Measurements from ENCODE around the gene ACOT4. TPM values are rescaled to one million over a fixed set of nuclear protein-coding genes. Genes with fewer than 3 reads are reported as not detected.

Gene ACOT4
- total RNA-seq, 2 donors from 2014 or later = 0.52 to 0.63 TPM

DNA sequence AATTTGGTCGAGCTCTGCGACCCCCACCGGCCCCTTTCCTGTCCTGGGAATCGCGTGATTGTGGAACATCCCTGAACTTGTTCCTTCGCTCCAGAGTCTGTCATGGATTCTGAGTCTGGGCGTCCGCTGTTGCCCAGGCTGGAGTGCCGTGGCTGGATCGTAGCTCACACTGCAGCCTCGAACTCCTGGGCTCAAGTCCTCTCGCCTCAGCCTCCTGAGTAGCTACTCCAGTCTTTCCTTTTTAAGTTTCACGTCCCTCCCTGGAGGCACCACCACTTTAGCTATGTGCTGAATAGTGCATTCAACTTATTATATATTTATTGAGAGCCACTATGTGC, 21.3 kb downstream of the ACOT4 start:
- Histone ChIP-seq H3K27me3 (no peaks in the 10 kb centered on the region), H3K9me3 (no peaks in the 10 kb centered on the region), H3K36me3 (no peaks in the 10 kb centered on the region), H3K27ac (peak overlapping the region; percentile 80 to 83), H3K4me3 (peak overlapping the region; percentile 56 to 68), H3K4me1 (no peaks in the 10 kb centered on the region)
- DNase-seq (ENCODE audit: low spot score) = no peak
- TF ChIP-seq, protein P1, sequence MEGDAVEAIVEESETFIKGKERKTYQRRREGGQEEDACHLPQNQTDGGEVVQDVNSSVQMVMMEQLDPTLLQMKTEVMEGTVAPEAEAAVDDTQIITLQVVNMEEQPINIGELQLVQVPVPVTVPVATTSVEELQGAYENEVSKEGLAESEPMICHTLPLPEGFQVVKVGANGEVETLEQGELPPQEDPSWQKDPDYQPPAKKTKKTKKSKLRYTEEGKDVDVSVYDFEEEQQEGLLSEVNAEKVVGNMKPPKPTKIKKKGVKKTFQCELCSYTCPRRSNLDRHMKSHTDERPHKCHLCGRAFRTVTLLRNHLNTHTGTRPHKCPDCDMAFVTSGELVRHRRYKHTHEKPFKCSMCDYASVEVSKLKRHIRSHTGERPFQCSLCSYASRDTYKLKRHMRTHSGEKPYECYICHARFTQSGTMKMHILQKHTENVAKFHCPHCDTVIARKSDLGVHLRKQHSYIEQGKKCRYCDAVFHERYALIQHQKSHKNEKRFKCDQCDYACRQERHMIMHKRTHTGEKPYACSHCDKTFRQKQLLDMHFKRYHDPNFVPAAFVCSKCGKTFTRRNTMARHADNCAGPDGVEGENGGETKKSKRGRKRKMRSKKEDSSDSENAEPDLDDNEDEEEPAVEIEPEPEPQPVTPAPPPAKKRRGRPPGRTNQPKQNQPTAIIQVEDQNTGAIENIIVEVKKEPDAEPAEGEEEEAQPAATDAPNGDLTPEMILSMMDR (IDR thresholded peaks at IDR 0.05) = no peak

- H3K27ac ChIP-seq = no peak overlapping the region
- no peaks in the 10 kb centered on the region for H3K9me3 ChIP-seq
- no peaks in the 10 kb centered on the region for H3K4me1 ChIP-seq
- H3K36me3 ChIP-seq = no peaks in the 10 kb centered on the region
- DNase-seq (ENCODE audit: low spot score) = no peak
- no peaks in the 10 kb centered on the region for H3K27me3 ChIP-seq
- H3K4me3 ChIP-seq = peak overlapping the region in 1 of 2 donors; percentile 68
- TF ChIP-seq, protein P1 (IDR thresholded peaks at IDR 0.05) = no peak
These were observed 21.8 kb downstream of the ACOT4 start for GRCh38 chr14:73613419-73613963.

DNA sequence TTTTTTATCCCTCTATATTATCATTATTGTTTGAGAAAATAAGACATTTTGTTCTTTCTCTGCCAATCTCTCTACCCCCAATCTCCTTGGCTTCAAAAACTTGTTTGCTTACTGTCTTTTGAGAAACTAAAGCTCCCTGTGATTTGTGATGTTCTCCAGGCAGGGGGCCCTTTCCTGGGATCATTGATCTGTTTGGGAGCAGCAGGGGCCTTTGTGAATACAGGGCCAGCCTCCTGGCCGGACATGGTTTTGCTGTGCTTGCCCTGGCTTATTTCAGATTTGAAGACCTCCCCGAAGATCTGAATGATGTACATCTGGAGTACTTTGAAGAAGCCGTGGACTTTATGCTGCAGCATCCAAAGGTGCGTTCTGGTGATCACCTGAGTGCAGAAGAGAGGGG, 25.2 kb downstream of the ACOT4 start:
- Histone ChIP-seq H3K27ac (no peak overlapping the region), H3K27me3 (no peaks in the 10 kb centered on the region), H3K4me3 (no peak overlapping the region), H3K4me1 (no peaks in the 10 kb centered on the region), H3K9me3 (no peaks in the 10 kb centered on the region), H3K36me3 (no peaks in the 10 kb centered on the region)
- no peak for DNase-seq (ENCODE audit: low spot score)
- TF ChIP-seq, protein P1 (IDR thresholded peaks at IDR 0.05) = no peak

DNA sequence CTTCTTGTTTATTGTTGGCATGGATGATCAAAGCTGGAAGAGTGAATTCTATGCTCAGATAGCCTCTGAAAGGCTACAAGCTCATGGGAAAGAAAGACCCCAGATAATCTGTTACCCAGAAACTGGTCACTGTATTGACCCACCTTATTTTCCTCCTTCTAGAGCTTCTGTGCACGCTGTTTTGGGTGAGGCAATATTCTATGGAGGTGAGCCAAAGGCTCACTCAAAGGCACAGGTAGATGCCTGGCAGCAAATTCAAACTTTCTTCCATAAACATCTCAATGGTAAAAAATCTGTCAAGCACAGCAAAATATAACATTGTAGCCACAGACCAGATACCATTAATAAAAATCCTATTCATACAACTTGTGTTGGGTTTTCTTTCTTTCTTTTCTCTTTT, 27.9 kb downstream of the ACOT4 start:
- TF ChIP-seq, protein P1 (IDR thresholded peaks at IDR 0.05) = no peak
- no peaks in the 10 kb centered on the region for H3K27me3 ChIP-seq
- H3K27ac ChIP-seq = no peak overlapping the region

GRCh38 chr14:73620268-73620667, 28.6 kb downstream of the ACOT4 start:
- no peaks in the 10 kb centered on the region for H3K36me3 ChIP-seq
- no peak overlapping the region for H3K4me3 ChIP-seq
- DNase-seq (ENCODE audit: low spot score) = no peak
- H3K9me3 ChIP-seq = no peaks in the 10 kb centered on the region
- H3K27me3 ChIP-seq = no peaks in the 10 kb centered on the region
- TF ChIP-seq, protein P1 (IDR thresholded peaks at IDR 0.05) = no peak
- H3K27ac ChIP-seq = no peak overlapping the region
- H3K4me1 ChIP-seq = no peaks in the 10 kb centered on the region

More for the DNA sequence above, 27.9 kb downstream of the ACOT4 start:
- Histone ChIP-seq H3K9me3 (no peaks in the 10 kb centered on the region), H3K4me1 (no peaks in the 10 kb centered on the region), H3K4me3 (no peak overlapping the region), H3K36me3 (no peaks in the 10 kb centered on the region)
- no peak for DNase-seq (ENCODE audit: low spot score)

GRCh38 chr14:73623504-73624054, 31.9 kb downstream of the ACOT4 start:
- no peaks in the 10 kb centered on the region for H3K9me3 ChIP-seq
- H3K27ac ChIP-seq = no peak overlapping the region
- TF ChIP-seq, protein P1 (IDR thresholded peaks at IDR 0.05) = no peak

More at GRCh38 chr14:73623504-73624054, 31.9 kb downstream of the ACOT4 start:
- Histone ChIP-seq H3K4me3 (no peak overlapping the region), H3K36me3 (no peaks in the 10 kb centered on the region), H3K27me3 (no peaks in the 10 kb centered on the region), H3K4me1 (no peaks in the 10 kb centered on the region)
- DNase-seq (ENCODE audit: low spot score) = no peak
